IPS-18c (cell line): ENCODE measurements around the gene MAD1L1.

Experiments used
- H3K4me3 ChIP-seq: 2 replicates; pipeline ENCODE4 v1.7.0; 2013; ENCODE audit warnings: low read depth, mild to moderate bottlenecking, low read length, moderate library complexity; ENCODE audit not compliant: insufficient read depth
- H3K9me3 ChIP-seq: one replicate; pipeline ENCODE4 v1.6.1; 2013; ENCODE audit warnings: mild to moderate bottlenecking, low read length, moderate library complexity; ENCODE audit not compliant: control insufficient read depth, insufficient read depth

Gene MAD1L1

DNA sequence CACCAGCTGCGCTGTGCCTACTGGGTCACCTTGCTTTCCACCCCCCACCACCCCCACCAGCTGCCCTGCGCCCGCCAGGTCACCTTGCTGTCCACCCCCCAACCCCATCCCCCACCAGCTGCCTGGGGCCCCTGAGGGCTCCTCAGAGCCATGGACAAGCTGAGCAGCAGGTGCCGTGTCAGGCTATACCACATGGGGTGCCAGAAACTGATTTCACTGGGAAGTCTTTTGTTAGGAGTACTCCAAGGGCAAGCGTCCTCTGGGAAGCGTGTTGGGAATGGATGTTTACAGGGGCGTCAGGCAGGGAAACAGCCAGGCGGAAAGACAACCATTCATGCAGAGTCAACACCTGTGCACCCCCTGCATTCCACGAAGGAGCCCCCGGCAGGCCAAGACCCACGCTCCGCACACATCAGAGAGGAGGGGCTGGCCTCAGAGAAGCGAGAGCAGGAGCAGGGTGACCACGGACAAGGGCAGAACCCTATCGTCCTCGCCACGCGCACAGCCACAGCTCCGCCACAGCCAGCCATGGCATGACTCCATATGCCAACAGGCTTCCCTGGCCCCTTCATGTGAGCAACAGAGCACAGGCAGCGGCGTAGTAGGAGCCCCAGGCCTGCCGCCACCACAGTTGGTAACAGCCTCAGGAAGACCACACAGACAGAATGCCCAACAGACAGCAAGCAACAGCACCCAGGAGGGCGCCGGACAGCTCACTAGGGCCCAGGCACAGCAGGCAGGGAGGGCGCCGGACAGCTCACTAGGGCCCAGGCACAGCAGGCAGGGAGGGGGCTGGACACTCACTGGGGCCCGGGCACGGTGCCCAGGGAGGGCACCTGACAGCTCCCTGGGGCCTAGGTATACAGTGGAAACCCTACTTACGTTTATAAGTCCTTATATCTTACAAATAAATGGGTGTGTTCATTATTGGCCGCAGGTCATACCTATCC is 180.8 kb downstream of the MAD1L1 start:
- H3K9me3 ChIP-seq, result no peaks in the 10 kb centered on the region
- no peak overlapping the region for H3K4me3 ChIP-seq

DNA sequence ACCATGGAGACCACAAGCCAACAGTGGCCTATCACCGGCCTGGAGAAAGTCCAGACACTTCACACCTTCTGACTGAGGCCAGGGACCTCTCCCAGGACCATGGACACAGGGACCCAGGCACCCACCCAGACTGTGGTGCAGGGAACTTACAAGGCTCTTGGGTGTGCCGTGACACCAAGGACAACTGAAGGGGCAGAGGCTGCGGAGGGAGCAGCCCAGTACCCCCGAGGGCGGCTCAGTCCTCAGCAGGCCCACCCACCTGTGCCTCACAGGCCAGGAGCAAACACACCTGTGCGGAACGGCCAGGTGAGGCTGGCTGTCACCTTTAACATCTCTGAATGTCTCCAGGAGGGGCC is 182.3 kb downstream of the MAD1L1 start:
- H3K4me3 ChIP-seq, result no peak overlapping the region
- no peaks in the 10 kb centered on the region for H3K9me3 ChIP-seq

DNA sequence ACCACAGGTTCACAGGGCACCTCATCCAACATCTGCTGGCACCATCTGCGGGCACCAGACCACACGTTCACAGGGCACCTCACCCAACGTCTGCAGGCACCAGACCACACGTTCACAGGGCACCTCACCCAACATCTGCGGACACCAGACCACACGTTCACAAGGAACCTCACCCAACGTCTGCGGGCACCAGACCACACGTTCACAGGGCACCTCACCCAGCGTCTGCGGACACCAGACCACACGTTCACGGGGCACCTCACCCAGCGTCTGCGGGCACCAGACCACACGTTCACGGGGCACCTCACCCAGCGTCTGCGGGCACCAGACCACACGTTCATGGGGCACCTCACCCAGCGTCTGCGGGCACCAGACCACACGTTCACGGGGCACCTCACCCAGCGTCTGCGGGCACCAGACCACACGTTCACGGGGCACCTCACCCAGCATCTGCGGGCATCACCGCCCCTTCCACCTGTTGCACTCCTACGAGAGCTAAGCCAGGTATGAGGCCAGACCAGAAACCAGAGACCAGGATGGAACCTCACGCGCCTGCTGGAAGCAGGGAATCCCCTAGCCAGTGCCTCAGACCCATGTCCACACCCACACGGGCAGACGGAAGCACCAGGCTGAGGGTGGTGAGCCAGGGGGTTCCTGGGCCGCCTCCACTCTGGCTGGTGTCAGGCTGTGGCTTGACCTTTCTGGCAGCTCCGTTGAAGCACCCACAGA is 182.8 kb downstream of the MAD1L1 start:
- Histone ChIP-seq H3K9me3 (no peaks in the 10 kb centered on the region), H3K4me3 (no peak overlapping the region)

DNA sequence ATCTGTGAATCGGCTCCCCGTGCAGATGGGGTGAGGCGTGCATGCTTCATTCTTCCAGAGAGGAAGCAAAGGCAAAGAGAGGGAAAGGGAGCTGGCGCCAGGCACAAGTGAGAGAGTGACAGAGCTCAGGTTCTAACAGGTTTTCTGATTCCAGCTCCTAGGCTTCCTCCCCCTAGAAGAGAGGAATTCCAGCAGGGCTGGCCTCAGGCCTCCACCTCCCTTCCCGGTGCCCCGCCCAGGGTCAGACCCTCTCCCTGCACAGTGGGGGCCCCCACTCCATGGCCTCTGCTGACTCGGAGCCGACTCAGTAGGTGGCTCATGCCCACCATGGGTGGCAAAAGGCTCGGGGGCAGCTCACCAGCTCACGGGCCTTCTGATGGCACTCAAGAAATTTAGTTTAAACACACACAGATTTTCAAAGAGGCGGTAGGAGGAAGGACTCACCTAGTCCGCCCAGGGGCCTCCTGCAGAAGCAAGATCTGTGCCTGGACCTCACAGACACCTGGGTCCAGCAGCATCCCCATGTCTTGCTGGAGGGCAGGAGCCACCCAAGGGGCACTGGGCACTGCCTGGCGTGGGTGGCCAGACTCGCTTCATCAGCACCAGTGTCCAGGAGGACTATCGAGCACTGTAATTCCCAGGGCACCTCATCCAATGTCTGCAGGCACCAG is 183.5 kb downstream of the MAD1L1 start:
- no peak overlapping the region for H3K4me3 ChIP-seq
- no peaks in the 10 kb centered on the region for H3K9me3 ChIP-seq

DNA sequence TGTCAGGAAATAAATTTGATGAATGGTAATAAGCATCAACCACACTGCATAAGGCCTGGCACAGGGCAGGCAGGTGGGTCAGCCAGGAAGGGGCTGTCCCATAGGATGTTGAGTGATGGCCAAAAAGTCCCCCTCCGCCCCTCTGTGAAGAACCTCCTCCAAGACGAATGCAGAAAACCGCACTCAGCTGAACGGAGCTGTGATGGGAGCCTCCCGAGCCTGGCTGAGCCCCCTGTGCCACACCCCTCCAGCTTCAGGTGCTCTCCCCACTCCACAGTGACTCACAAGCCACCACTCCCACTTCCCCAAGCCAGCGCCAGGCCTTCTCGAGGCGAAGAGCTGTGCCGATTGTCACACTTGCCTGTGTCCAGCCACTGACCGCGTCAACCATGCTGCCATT is 184.2 kb downstream of the MAD1L1 start:
- Histone ChIP-seq H3K4me3 (no peak overlapping the region), H3K9me3 (no peaks in the 10 kb centered on the region)

DNA sequence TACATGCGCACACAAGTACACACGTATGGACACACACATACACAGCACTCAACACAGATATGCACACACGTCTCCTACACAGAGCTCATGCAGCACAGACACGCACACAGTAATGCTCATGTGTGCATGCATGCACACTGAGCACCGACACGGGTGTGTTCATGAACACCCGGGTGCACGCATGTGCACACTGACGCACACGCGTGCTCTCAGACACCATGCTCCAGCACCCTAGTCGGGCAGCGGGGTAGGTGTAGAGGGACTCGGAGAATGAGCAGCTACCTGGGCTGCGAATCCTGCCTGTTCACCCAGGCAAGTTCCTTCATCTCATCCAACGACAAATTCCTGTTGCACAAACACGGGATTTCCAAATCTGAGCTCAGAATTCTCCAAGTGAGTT is 184.7 kb downstream of the MAD1L1 start:
- Histone ChIP-seq H3K9me3 (no peaks in the 10 kb centered on the region), H3K4me3 (no peak overlapping the region)

DNA sequence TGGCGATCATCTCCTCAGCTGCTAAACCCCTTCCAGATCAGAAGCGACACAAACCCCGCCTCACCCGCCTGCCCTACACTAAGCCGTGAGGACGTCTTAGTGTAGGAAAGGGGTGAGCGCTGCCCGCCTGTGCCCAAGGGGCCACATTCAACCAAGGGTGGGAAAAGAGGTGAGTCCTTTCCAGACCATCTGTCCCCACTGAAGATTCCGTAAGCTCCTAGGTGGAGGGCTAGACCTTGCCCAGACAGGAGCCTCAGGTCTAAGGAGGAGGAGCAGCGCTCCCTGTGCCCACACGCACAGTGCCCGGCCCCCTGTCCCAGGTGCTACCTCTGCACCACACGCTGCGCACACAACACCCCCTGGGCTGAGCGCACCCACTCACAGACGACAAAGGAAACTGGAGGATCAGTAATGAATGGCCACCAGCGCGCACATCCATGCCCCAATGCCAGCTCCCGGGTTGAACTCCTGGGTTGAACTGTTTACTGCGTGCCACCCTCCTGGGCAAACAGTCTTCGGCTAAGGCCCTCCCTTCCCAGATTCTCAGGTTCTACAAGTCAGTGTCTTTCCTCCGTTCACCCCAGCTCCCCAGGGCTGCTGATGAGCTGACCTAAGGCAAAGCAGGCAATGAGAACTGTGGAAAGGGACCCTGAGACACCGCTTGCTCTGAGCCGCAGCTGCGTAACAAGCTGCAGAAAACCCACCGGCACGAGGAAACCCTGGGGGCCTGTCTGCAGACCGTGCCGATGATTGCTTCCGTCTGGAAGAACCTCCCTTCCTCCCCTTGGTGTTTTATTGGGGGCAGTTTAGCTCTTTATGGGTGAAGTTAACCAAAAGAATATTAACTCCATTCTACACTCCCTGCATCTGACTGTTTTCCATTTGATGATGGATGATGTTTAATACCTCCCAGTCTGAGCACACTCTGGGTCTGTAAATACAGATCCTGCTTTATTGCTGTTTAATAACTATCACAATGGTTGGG is 185.9 kb downstream of the MAD1L1 start:
- no peaks in the 10 kb centered on the region for H3K9me3 ChIP-seq
- H3K4me3 ChIP-seq, result no peak overlapping the region

DNA sequence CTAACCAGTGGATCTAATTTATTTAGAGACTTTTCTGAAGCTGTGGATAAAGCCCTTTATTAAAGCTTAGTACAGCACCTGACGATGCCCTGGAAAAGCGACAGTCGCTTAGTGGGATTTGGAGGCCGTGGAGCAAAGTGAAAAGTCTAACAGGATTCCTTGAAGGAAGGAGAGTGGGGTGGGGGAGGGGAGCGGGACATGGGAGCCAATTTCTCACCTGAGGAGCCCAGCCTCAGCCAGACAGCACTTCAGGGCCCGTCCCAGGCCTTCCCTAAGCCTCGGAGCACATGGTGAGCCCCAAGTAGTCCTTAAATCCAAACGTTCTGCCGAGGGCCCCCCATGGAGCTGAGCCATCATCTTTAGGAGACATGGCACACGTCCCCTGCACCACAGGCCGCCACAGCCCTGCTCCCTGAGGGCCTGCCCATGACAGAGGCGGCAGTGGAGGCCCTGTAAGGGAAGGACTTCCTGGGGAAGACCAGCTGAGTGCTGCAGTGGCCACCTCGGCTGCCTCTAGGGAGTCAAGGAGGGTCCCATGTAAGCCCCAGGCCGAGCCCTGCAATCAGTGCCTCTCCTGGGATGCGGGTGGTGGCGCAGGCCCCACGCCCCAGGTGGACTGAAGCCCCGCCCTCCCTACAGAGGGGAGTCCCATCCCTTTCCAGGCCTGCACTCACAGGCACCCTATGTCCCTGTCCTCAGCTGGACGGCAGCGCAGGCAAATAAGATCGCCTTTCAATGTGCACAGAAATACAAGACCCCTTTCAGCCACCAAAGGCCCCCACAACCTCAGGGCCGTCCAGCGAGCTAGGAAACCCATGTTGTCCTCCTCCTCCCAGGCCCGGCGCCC is 187.0 kb downstream of the MAD1L1 start:
- no peaks in the 10 kb centered on the region for H3K9me3 ChIP-seq
- no peak overlapping the region for H3K4me3 ChIP-seq

DNA sequence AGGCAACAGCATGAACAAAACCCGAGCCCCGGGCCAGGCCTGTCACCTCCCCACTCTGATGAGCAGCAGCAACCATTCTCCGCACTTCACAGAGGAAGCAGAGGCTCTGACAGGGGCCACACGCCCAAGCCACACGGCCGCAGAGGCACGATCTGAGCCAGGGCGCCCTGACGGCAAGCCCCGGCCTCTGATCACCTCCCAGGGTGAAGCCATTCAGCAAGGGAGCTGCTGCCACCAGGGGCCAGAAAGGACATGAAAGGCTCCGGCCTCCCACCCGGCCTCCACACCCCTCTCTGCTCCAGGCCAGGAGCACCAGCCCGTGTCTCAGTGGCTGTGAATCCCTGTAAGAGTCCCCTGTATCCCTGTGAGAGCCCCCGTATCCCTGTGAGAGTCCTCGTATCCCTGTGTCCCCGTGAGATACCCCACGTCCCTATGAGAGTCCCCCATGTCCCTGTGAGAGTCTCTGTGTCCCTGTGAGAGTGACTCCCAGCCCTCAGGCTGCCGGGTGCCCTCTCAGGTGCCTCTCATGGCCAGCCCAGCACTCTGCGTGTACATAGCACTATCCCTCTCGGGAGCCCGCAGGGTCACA is 187.8 kb downstream of the MAD1L1 start:
- no peak overlapping the region for H3K4me3 ChIP-seq
- no peaks in the 10 kb centered on the region for H3K9me3 ChIP-seq

DNA sequence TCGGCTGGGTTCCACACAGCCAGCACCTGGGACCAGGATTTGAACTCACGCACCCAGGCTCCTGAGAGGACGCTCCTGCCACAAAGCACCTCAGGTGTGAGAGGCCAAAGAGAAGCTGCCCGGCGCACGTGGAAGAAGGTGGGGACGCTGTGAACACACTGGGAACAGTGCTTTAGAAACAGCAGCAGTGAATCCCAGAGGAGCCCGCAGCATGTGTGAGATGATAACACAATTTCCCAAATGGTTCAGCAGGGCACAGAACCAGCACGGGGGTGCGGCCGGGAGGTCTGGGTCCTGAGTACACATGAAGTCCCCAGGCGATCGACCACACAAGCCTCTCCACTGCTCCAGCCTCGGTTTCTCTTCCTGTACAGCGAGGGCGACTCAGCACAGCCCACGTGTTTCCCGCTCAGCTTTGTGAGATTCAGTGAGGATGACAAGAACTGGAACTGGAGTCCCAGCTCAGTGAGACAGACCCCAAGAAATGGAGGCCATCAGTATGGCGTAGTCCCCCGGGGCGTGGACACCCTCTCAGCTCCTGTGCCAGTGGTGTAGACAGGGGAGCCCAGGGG is 188.3 kb downstream of the MAD1L1 start:
- no peaks in the 10 kb centered on the region for H3K9me3 ChIP-seq
- no peak overlapping the region for H3K4me3 ChIP-seq

DNA sequence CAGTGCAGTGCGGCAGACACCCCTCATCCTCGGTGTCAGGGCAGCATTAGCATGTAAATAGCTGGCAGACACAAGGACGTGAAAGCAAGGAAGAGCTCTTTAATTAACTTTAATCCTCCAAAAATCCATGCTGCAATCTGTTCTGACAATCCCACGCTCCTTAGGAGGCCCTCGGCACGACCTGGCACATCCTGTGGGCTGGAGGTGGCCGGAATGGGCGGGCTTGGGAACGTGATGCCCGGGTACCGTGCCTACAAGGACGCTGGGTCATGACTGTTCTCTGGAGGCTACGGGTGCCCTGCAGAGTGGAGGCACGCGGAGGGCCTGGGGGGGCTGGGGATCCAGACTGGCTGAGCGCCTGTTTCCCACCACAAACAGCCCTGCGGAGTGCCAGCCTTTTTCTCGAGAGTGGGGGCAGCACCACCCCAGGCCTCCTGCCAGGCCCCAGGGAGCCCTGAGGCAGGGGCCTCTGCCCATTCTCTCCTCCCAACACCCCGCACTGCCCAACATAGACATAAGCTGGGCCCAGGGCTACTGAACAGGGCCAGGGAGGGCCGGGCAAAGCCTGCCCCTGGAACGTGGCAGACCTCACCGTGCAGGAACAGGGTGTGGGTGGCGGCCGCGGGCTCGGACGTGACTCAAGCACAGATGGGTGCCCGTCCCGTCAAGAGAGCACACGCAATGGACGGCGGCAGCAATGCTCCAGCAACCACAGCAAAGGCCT is 189.3 kb downstream of the MAD1L1 start:
- H3K4me3 ChIP-seq, result no peak overlapping the region
- H3K9me3 ChIP-seq, result no peaks in the 10 kb centered on the region

DNA sequence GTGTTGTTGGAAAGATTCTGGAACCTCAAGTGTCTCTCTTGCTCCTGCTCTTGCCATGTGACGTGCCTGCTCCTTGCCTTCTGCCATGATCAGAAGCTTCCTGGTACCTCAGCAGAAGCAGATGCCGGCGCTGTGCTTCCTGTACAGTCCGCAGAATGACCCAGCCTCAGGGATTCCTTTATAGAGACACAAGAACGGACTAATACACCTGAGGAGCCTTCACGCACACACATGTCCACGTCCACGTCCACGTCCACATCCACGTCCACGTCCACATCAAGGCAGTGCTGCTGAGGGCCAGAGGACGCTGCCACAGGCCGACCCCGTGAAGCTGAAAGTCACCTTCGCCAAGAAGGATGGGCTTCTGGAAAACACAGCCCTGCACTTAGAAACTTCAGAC is 190.1 kb downstream of the MAD1L1 start:
- no peak overlapping the region for H3K4me3 ChIP-seq
- H3K9me3 ChIP-seq, result no peaks in the 10 kb centered on the region

DNA sequence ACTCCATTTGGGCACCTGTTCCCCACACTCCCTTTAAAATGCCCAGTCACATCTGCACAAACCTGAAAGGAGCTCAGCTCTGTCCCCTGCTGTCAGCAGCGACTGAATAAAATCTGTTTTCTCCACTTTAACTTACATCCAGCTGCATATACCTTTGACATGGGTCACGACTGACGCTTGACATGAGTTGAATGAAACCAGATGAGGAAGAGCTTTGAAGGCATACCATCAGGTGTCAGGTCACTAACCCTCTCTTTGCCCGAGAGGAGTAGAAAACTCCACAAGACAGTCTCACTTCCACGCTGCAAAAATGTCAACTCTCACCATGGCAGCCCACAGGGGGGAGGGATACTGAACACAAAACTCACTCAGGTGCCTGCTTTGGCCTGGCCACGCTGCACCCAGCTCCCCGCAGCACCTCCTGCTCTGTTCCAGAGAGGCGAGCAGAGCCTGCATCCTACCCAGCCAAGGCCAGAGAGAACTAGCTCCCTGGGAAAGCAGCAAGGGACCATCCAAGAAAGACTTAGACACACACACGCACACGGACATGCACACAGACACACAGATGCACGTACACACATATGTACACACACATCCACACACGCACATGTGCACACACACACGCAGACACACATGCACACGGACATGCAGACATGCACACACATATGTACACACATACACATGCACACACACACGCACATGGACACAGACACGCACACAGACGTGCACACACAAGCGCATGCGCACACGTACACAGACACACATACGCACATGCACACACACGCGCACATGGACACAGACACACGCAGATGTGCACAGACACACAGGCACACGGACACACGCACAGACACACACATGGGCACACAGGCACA is 191.0 kb downstream of the MAD1L1 start:
- Histone ChIP-seq H3K9me3 (no peaks in the 10 kb centered on the region), H3K4me3 (no peak overlapping the region)

DNA sequence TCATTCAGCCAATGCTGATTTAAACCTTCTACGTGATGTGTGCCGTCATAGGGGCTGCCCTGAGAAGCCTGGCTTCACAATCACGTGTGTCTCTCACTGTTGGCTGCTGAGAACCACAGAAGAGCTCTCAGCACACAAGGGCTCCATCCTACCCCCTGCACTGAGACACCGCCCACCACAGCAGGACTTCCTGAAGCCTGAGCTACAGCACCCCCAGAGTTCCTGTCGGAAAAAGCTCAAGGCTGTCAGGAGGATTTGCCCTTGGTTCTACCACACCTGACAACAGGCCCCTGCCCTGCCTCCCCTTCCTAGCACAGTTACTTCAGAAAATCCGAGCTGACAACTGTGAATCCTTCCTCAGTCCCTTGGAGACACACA is 191.9 kb downstream of the MAD1L1 start:
- Histone ChIP-seq H3K4me3 (no peak overlapping the region), H3K9me3 (no peaks in the 10 kb centered on the region)
